ENCODE measurements around the gene TNKS1BP1.
"Not testable (repeated sequence)": the region's sequence is repeated elsewhere in the genome, so short reads cannot be mapped to it uniquely, and the experiment has no call there.

TNKS1BP1 gene

GRCh38 chr11:57288771-57289579, 35.8 kb downstream of the TNKS1BP1 start:
- DNase-seq (ENCODE audit: low read depth), result peak; percentile 91

DNA sequence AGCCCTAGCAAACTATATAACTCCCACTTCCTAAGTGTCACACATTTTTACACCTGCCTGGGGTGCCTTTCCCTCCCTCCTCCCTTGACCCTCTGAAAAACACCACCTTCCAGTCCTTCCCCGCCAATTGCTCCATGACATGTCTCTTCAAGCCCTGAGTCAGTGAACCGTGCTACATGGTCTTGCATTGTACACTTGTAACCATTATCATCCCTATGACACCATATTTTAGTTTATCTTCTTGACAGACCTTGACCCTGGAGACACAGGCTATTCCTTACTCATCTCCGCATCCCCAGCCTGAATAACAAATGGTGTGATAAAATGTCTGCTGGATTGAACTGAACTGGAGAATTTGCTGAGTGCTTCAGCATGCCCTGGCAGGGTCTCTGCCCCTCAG, 36.9 kb downstream of the TNKS1BP1 start:
- no peak for DNase-seq (ENCODE audit: low read depth)

GRCh38 chr11:57283231-57283990, 41.3 kb downstream of the TNKS1BP1 start:
- no peak for DNase-seq (ENCODE audit: low read depth)

- DNase-seq (ENCODE audit: low read depth), result not testable (repeated sequence)
These were observed 43.2 kb downstream of the TNKS1BP1 start for GRCh38 chr11:57281546-57281945.

DNA sequence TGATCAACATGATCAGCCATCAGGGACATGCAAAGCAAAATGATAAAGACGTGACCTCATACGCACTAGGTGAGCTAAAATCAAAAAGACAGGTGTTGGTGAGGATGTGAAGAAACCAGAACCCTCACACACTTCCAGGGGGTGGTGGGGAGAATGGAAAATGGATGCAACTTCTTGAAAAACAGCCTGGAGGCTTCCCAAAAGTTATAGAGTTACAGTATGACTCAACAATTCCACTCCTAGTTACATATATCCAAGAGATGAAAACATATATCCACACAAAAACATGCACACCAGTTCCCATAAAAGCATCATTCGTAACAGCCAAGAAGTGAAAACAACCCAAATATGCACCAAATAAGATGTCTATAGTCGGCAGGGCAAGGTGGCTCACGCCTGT, 45.6 kb downstream of the TNKS1BP1 start:
- peak; percentile 74 for DNase-seq (ENCODE audit: low read depth)

GRCh38 chr11:57278721-57279095, 46.0 kb downstream of the TNKS1BP1 start:
- no peak for DNase-seq (ENCODE audit: low read depth)

- DNase-seq (ENCODE audit: low read depth), result peak; percentile 88
These were observed 46.7 kb downstream of the TNKS1BP1 start for GRCh38 chr11:57277845-57278720.

- peak; percentile 74 for DNase-seq (ENCODE audit: low read depth)
These were observed 47.6 kb downstream of the TNKS1BP1 start for GRCh38 chr11:57276971-57277675.

DNA sequence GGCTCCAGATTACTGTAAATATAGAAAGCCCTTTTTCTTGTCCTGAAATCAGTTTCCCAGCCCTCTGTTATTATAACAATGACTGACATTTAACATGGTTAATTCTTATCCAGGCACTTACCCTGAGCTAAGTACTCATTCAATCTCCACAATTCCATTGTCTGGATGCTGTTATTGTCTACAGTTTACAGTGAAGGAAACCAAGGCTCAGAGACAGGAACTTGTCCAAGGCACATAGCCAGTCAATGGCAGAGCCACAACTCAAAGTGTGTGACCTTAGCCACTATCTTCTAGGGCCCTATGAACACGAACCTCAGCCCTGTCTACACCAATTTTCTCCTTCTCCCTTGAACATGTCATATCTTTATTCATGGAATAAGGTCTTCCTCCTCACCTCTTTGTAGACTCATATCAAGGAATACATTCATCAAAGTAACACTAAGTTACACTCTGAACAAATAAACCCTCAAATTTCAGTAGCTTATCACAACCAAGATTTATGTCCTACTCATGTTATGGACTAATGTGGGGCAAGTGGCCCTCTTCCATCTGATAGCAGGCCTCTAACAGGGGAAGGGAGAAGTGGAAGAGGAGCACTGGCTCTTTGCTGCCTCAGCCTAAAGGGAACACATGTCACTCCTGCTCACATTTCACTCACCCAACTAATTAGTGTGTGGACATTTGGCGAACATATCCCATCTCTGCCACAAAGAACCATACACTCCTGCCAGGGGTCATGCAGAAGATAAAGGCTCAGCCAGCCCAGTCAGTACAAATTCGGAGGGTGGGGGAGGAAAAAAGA, 48.4 kb downstream of the TNKS1BP1 start:
- no peak for DNase-seq (ENCODE audit: low read depth)

- no peak for DNase-seq (ENCODE audit: low read depth)
These were observed 49.2 kb downstream of the TNKS1BP1 start for GRCh38 chr11:57275582-57275981.

- DNase-seq (ENCODE audit: low read depth), result no peak
These were observed 49.8 kb downstream of the TNKS1BP1 start for GRCh38 chr11:57274904-57275498.

- no peak for DNase-seq (ENCODE audit: low read depth)
These were observed 51.2 kb downstream of the TNKS1BP1 start for GRCh38 chr11:57273448-57274058.

- DNase-seq (ENCODE audit: low read depth), result no peak
These were observed 55.2 kb downstream of the TNKS1BP1 start for GRCh38 chr11:57269571-57270021.

GRCh38 chr11:57266157-57266556, 58.6 kb downstream of the TNKS1BP1 start:
- DNase-seq (ENCODE audit: low read depth), result no peak

- DNase-seq (ENCODE audit: low read depth), result no peak
These were observed 61.4 kb downstream of the TNKS1BP1 start for GRCh38 chr11:57263351-57263750.

GRCh38 chr11:57262157-57262556, 62.6 kb downstream of the TNKS1BP1 start:
- DNase-seq (ENCODE audit: low read depth), result no peak

GRCh38 chr11:57260937-57261783, 63.6 kb downstream of the TNKS1BP1 start:
- no peak for DNase-seq (ENCODE audit: low read depth)

DNA sequence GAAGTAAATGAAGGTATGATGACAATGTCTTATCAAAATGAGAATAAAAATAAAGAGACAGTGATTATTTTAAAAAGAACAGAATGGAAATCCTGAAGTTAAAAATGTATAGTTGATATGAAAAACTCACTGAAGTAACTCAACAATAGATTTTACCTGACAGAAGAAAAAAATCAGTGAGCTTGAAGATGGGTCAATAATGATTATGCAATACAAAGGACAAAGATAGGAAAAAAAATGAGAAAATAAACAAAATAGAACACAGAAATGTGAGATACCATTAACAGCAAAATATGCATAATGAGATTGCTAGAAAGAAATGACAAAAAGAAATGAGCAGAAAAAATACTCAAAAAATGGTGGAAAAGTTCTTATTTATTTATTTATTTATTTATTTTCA, 68.6 kb downstream of the TNKS1BP1 start:
- no peak for DNase-seq (ENCODE audit: low read depth)

GRCh38 chr11:57255618-57256017, 69.1 kb downstream of the TNKS1BP1 start:
- DNase-seq (ENCODE audit: low read depth), result no peak

Data from iris pigment epithelial cell (primary cell).